ENCODE measurements around the gene CDH24. TPM values are rescaled to one million over a fixed set of nuclear protein-coding genes. Genes with fewer than 3 reads are reported as not detected.
A peak's percentile ranks its signal among the peaks of the same experiment; 100 is the strongest.

CDH24 gene
- total and polyA plus RNA-seq, 9 of the 15 experiments (the other 6 are each of a cell fraction or from before 2014, with no cell fraction given): 0.04 to 16.2 (median 4.9) TPM

DNA sequence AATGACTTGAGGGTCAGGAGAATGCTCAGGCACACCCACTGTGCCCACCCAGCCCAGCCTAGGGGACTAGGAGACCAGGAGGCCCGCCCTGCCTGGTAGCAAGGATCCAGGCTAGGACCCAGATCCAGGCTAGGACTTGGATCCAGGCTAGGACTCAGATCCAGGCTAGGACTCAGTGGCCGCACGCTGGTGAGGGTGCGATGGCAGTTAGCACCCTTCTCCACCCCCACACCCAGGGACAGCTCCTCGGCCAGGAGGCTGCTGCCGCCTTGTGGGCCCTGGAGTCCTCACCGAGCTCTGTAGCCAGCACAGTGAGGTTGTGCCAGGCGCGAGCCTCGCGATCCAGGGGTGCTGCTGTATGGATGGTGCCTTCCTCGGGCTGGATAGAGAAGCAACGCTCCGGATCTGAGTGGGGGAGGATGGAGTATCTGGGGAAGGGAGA is 5.1 kb downstream of the CDH24 start (continued):
- TF ChIP-seq CAMTA2 (CRISPR knock-in tag; conservative IDR thresholded peaks at IDR 0.05) (no peak), KLF13 (tag; IDR thresholded peaks at IDR 0.05; ENCODE audit: borderline replicate concordance, low read depth) (no peak), MAFF (IDR thresholded peaks at IDR 0.05; ENCODE audit: low read length) (no peak), ZSCAN32 (CRISPR knock-in tag; IDR thresholded peaks at IDR 0.05) (no peak), ZSCAN29 (IDR thresholded peaks at IDR 0.05) (no peak), ZFP36 (IDR thresholded peaks at IDR 0.05; ENCODE audit: low read depth, low read length, partially characterized antibody) (no peak), KDM1A (IDR thresholded peaks at IDR 0.05) (no peak), FIP1L1 (IDR thresholded peaks at IDR 0.05; ENCODE audit: low read depth, low read length, poor library complexity, severe bottlenecking) (no peak), HMG20B (CRISPR knock-in tag; IDR thresholded peaks at IDR 0.05) (no peak)
- TF ChIP-seq, protein P1, sequence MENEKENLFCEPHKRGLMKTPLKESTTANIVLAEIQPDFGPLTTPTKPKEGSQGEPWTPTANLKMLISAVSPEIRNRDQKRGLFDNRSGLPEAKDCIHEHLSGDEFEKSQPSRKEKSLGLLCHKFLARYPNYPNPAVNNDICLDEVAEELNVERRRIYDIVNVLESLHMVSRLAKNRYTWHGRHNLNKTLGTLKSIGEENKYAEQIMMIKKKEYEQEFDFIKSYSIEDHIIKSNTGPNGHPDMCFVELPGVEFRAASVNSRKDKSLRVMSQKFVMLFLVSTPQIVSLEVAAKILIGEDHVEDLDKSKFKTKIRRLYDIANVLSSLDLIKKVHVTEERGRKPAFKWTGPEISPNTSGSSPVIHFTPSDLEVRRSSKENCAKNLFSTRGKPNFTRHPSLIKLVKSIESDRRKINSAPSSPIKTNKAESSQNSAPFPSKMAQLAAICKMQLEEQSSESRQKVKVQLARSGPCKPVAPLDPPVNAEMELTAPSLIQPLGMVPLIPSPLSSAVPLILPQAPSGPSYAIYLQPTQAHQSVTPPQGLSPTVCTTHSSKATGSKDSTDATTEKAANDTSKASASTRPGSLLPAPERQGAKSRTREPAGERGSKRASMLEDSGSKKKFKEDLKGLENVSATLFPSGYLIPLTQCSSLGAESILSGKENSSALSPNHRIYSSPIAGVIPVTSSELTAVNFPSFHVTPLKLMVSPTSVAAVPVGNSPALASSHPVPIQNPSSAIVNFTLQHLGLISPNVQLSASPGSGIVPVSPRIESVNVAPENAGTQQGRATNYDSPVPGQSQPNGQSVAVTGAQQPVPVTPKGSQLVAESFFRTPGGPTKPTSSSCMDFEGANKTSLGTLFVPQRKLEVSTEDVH (IDR thresholded peaks at IDR 0.05; ENCODE audit: low read depth, partially characterized antibody): no peak
- TF ChIP-seq, protein P2, sequence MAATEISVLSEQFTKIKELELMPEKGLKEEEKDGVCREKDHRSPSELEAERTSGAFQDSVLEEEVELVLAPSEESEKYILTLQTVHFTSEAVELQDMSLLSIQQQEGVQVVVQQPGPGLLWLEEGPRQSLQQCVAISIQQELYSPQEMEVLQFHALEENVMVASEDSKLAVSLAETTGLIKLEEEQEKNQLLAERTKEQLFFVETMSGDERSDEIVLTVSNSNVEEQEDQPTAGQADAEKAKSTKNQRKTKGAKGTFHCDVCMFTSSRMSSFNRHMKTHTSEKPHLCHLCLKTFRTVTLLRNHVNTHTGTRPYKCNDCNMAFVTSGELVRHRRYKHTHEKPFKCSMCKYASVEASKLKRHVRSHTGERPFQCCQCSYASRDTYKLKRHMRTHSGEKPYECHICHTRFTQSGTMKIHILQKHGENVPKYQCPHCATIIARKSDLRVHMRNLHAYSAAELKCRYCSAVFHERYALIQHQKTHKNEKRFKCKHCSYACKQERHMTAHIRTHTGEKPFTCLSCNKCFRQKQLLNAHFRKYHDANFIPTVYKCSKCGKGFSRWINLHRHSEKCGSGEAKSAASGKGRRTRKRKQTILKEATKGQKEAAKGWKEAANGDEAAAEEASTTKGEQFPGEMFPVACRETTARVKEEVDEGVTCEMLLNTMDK (IDR thresholded peaks at IDR 0.05; ENCODE audit: borderline replicate concordance, insufficient read depth, low read depth, low read length, poor library complexity, severe bottlenecking): peak; percentile 18
- TF ChIP-seq, protein P3, sequence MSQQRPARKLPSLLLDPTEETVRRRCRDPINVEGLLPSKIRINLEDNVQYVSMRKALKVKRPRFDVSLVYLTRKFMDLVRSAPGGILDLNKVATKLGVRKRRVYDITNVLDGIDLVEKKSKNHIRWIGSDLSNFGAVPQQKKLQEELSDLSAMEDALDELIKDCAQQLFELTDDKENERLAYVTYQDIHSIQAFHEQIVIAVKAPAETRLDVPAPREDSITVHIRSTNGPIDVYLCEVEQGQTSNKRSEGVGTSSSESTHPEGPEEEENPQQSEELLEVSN (IDR thresholded peaks at IDR 0.05; ENCODE audit: borderline replicate concordance in 1 of 2, extremely low read depth in 1 of 2, insufficient read depth in 1 of 2, insufficient read length in 1 of 2, low read depth in 1 of 2, low read length in 1 of 2, poor library complexity in 1 of 2, severe bottlenecking in 1 of 2): no peak
- TF ChIP-seq, protein P4, sequence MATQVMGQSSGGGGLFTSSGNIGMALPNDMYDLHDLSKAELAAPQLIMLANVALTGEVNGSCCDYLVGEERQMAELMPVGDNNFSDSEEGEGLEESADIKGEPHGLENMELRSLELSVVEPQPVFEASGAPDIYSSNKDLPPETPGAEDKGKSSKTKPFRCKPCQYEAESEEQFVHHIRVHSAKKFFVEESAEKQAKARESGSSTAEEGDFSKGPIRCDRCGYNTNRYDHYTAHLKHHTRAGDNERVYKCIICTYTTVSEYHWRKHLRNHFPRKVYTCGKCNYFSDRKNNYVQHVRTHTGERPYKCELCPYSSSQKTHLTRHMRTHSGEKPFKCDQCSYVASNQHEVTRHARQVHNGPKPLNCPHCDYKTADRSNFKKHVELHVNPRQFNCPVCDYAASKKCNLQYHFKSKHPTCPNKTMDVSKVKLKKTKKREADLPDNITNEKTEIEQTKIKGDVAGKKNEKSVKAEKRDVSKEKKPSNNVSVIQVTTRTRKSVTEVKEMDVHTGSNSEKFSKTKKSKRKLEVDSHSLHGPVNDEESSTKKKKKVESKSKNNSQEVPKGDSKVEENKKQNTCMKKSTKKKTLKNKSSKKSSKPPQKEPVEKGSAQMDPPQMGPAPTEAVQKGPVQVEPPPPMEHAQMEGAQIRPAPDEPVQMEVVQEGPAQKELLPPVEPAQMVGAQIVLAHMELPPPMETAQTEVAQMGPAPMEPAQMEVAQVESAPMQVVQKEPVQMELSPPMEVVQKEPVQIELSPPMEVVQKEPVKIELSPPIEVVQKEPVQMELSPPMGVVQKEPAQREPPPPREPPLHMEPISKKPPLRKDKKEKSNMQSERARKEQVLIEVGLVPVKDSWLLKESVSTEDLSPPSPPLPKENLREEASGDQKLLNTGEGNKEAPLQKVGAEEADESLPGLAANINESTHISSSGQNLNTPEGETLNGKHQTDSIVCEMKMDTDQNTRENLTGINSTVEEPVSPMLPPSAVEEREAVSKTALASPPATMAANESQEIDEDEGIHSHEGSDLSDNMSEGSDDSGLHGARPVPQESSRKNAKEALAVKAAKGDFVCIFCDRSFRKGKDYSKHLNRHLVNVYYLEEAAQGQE (IDR thresholded peaks at IDR 0.05; ENCODE audit: borderline replicate concordance): peak; percentile 87
- TF ChIP-seq, protein P4 (CRISPR knock-in tag; IDR thresholded peaks at IDR 0.05; ENCODE audit: low read depth): no peak
